Skeletal muscle satellite cell (primary cell): Measurements from ENCODE around the gene CACNA2D3.

ENCODE experiments used
- H3K27me3 ChIP-seq: 2 replicates; pipeline ENCODE4 v1.7.0; 2013; ENCODE audit warnings: low read length; ENCODE audit not compliant: control insufficient read depth, insufficient read depth
- H3K36me3 ChIP-seq: 2 replicates; pipeline ENCODE4 v1.7.0; 2013; ENCODE audit warnings: mild to moderate bottlenecking, control low read depth, low read length; ENCODE audit not compliant: insufficient read depth
- H3K4me1 ChIP-seq: 2 replicates; pipeline ENCODE4 v1.7.0; 2013; ENCODE audit warnings: low read length; ENCODE audit not compliant: control insufficient read depth, insufficient read depth
- H3K4me2 ChIP-seq: 2 replicates; pipeline ENCODE4 v1.7.0; 2013; ENCODE audit warnings: mild to moderate bottlenecking, low read length
- H3K4me3 ChIP-seq: 2 replicates; pipeline ENCODE4 v1.7.0; 2013; ENCODE audit warnings: low read length
- H3K9ac ChIP-seq: 2 replicates; pipeline ENCODE4 v1.7.0; 2013; ENCODE audit warnings: mild to moderate bottlenecking, low read depth, low read length, moderate library complexity
- H3K9me3 ChIP-seq: replicated peaks from 2 replicates; pipeline ENCODE4 v1.7.0; 2013; ENCODE audit warnings: mild to moderate bottlenecking, control low read depth, low read length

The CACNA2D3 gene

GRCh38 chr3:54528668-54529067 is 406.3 kb downstream of the CACNA2D3 start:
- Histone ChIP-seq H3K36me3 (no peaks in the 10 kb centered on the region), H3K9me3 (peaks cover 4% of the 10 kb centered on the region), H3K9ac (no peak overlapping the region)

GRCh38 chr3:54530091-54530490 is 407.7 kb downstream of the CACNA2D3 start:
- H3K4me3 ChIP-seq, result no peak overlapping the region
- H3K9ac ChIP-seq, result no peak overlapping the region
- no peak overlapping the region for H3K4me2 ChIP-seq
- H3K9me3 ChIP-seq, result peaks cover 4% of the 10 kb centered on the region
- H3K4me1 ChIP-seq, result no peaks in the 10 kb centered on the region
- H3K36me3 ChIP-seq, result no peaks in the 10 kb centered on the region
- no peaks in the 10 kb centered on the region for H3K27me3 ChIP-seq

More at GRCh38 chr3:54528668-54529067, 406.3 kb downstream of the CACNA2D3 start:
- Histone ChIP-seq H3K27me3 (no peaks in the 10 kb centered on the region), H3K4me1 (no peaks in the 10 kb centered on the region), H3K4me2 (no peak overlapping the region), H3K4me3 (no peak overlapping the region)

GRCh38 chr3:54530944-54531343 is 408.6 kb downstream of the CACNA2D3 start:
- Histone ChIP-seq H3K4me3 (no peak overlapping the region), H3K27me3 (no peaks in the 10 kb centered on the region), H3K9ac (no peak overlapping the region), H3K36me3 (no peaks in the 10 kb centered on the region), H3K4me1 (no peaks in the 10 kb centered on the region), H3K4me2 (no peak overlapping the region), H3K9me3 (peaks cover 4% of the 10 kb centered on the region)

GRCh38 chr3:54531741-54532140 is 409.4 kb downstream of the CACNA2D3 start:
- Histone ChIP-seq H3K9me3 (peaks cover 4% of the 10 kb centered on the region), H3K9ac (no peak overlapping the region), H3K36me3 (no peaks in the 10 kb centered on the region), H3K4me2 (no peak overlapping the region), H3K27me3 (no peaks in the 10 kb centered on the region), H3K4me1 (no peaks in the 10 kb centered on the region), H3K4me3 (no peak overlapping the region)

- Histone ChIP-seq H3K27me3 (no peaks in the 10 kb centered on the region), H3K9me3 (peaks cover 4% of the 10 kb centered on the region), H3K4me3 (no peak overlapping the region), H3K4me1 (no peaks in the 10 kb centered on the region), H3K9ac (no peak overlapping the region), H3K36me3 (no peaks in the 10 kb centered on the region), H3K4me2 (no peak overlapping the region)
Measured at GRCh38 chr3:54533856-54534255, 411.5 kb downstream of the CACNA2D3 start.

- no peaks in the 10 kb centered on the region for H3K36me3 ChIP-seq
- no peak overlapping the region for H3K4me3 ChIP-seq
- H3K27me3 ChIP-seq, result no peaks in the 10 kb centered on the region
- H3K4me1 ChIP-seq, result no peaks in the 10 kb centered on the region
- no peak overlapping the region for H3K4me2 ChIP-seq
- no peak overlapping the region for H3K9ac ChIP-seq
- H3K9me3 ChIP-seq, result no peaks in the 10 kb centered on the region
Measured at GRCh38 chr3:54535619-54536018, 413.3 kb downstream of the CACNA2D3 start.

- Histone ChIP-seq H3K4me1 (no peaks in the 10 kb centered on the region), H3K9ac (no peak overlapping the region), H3K27me3 (no peaks in the 10 kb centered on the region), H3K36me3 (no peaks in the 10 kb centered on the region), H3K4me2 (no peak overlapping the region), H3K9me3 (no peaks in the 10 kb centered on the region), H3K4me3 (no peak overlapping the region)
Measured at GRCh38 chr3:54536450-54536849, 414.1 kb downstream of the CACNA2D3 start.

- Histone ChIP-seq H3K9ac (no peak overlapping the region), H3K27me3 (no peaks in the 10 kb centered on the region), H3K4me2 (no peak overlapping the region), H3K9me3 (no peaks in the 10 kb centered on the region), H3K4me1 (no peaks in the 10 kb centered on the region), H3K4me3 (no peak overlapping the region), H3K36me3 (no peaks in the 10 kb centered on the region)
Measured at GRCh38 chr3:54537506-54537905, 415.2 kb downstream of the CACNA2D3 start.

GRCh38 chr3:54538346-54538745 is 416.0 kb downstream of the CACNA2D3 start:
- no peaks in the 10 kb centered on the region for H3K9me3 ChIP-seq
- H3K4me1 ChIP-seq, result no peaks in the 10 kb centered on the region
- no peak overlapping the region for H3K9ac ChIP-seq
- no peaks in the 10 kb centered on the region for H3K36me3 ChIP-seq
- no peaks in the 10 kb centered on the region for H3K27me3 ChIP-seq
- no peak overlapping the region for H3K4me2 ChIP-seq
- no peak overlapping the region for H3K4me3 ChIP-seq

GRCh38 chr3:54541369-54541768 is 419.0 kb downstream of the CACNA2D3 start:
- no peak overlapping the region for H3K4me2 ChIP-seq
- H3K9me3 ChIP-seq, result no peaks in the 10 kb centered on the region
- no peaks in the 10 kb centered on the region for H3K27me3 ChIP-seq
- H3K4me3 ChIP-seq, result no peak overlapping the region
- H3K36me3 ChIP-seq, result no peaks in the 10 kb centered on the region
- H3K9ac ChIP-seq, result no peak overlapping the region
- H3K4me1 ChIP-seq, result no peaks in the 10 kb centered on the region

- Histone ChIP-seq H3K36me3 (no peaks in the 10 kb centered on the region), H3K4me3 (no peak overlapping the region), H3K9me3 (no peaks in the 10 kb centered on the region), H3K27me3 (no peaks in the 10 kb centered on the region), H3K4me2 (no peak overlapping the region), H3K9ac (no peak overlapping the region), H3K4me1 (no peaks in the 10 kb centered on the region)
Measured at GRCh38 chr3:54543446-54543845, 421.1 kb downstream of the CACNA2D3 start.

- H3K9ac ChIP-seq, result no peak overlapping the region
- no peaks in the 10 kb centered on the region for H3K36me3 ChIP-seq
Measured at GRCh38 chr3:54547051-54547450, 424.7 kb downstream of the CACNA2D3 start.

More at GRCh38 chr3:54547051-54547450, 424.7 kb downstream of the CACNA2D3 start:
- no peaks in the 10 kb centered on the region for H3K4me1 ChIP-seq
- H3K4me3 ChIP-seq, result no peak overlapping the region
- H3K9me3 ChIP-seq, result no peaks in the 10 kb centered on the region
- no peaks in the 10 kb centered on the region for H3K27me3 ChIP-seq
- H3K4me2 ChIP-seq, result no peak overlapping the region
